SU-DHL-6 (cell line): ENCODE results near the gene ZNF184.
A peak's percentile ranks its signal among the peaks of the same experiment; 100 is the strongest.

Source experiments
- H2AFZ ChIP-seq: fragments of 200-600 bp; sonication (generic); 2 replicates; pipeline ENCODE4 v1.6.1; 2014; ENCODE audit warnings: low read depth, mild to moderate bottlenecking, moderate library complexity, mixed read lengths, antibody characterized with exemption, low read length; ENCODE audit not compliant: severe bottlenecking
- H3F3A ChIP-seq: fragments of 200-600 bp; shearing (Covaris generic); 2 replicates; pipeline ENCODE4 v1.6.0; 2016; ENCODE audit warnings: antibody characterized with exemption, mild to moderate bottlenecking; ENCODE audit not compliant: insufficient read depth
- H3K27ac ChIP-seq: fragments of 200-600 bp; sonication (generic); 2 replicates; pipeline ENCODE4 v1.5.1; 2016; ENCODE audit warnings: low read depth, mild to moderate bottlenecking, low read length, moderate library complexity, mixed read lengths
- H3K27me3 ChIP-seq: fragments of 200-600 bp; sonication (generic), shearing (Covaris generic); 2 replicates; pipeline ENCODE4 v1.6.0; 2014; ENCODE audit warnings: mild to moderate bottlenecking, low read length
- H3K36me3 ChIP-seq: fragments of 200-600 bp; sonication (generic); 2 replicates; pipeline ENCODE4 v1.6.1; 2014; ENCODE audit warnings: mild to moderate bottlenecking, low read length, mixed read lengths
- H3K4me2 ChIP-seq: fragments of 300-600, 200-600 bp; shearing (Covaris generic), sonication (generic); 2 replicates; pipeline ENCODE4 v1.6.0; 2014; ENCODE audit warnings: low read length, low read depth, mild to moderate bottlenecking; ENCODE audit not compliant: poor library complexity, severe bottlenecking
- H3K4me3 ChIP-seq: fragments of 200-600 bp; sonication (generic); 2 replicates; pipeline ENCODE4 v1.5.1; 2014; ENCODE audit warnings: antibody characterized with exemption, low read length, mild to moderate bottlenecking, mixed read lengths; ENCODE audit not compliant: insufficient read depth, poor library complexity, severe bottlenecking
- H3K79me2 ChIP-seq: fragments of 200-600 bp; sonication (generic); 2 replicates; pipeline ENCODE4 v1.6.1; 2014; ENCODE audit warnings: mild to moderate bottlenecking, low read length, moderate library complexity; ENCODE audit not compliant: insufficient read depth
- H3K9ac ChIP-seq: fragments of 200-600 bp; sonication (generic); 2 replicates; pipeline ENCODE4 v1.7.0; 2014; ENCODE audit warnings: mild to moderate bottlenecking, low read length
- H3K9me2 ChIP-seq: fragments of 200-600 bp; sonication (generic); replicated peaks from 2 replicates; pipeline ENCODE4 v1.6.1; 2014; ENCODE audit warnings: low read length; ENCODE audit not compliant: insufficient read depth
- H3K9me3 ChIP-seq: fragments of 200-600 bp; sonication (generic); 2 replicates; pipeline ENCODE4 v1.6.1; 2014; ENCODE audit warnings: low read length, mixed read lengths; ENCODE audit not compliant: insufficient read depth
- H4K20me1 ChIP-seq: fragments of 200-600 bp; sonication (generic); 2 replicates; pipeline ENCODE4 v1.6.1; 2014; ENCODE audit warnings: low read depth, mild to moderate bottlenecking, antibody characterized with exemption, low read length, moderate library complexity, mixed read lengths
- EZH2phosphoT487 ChIP-seq: fragments of 200-600 bp; sonication (generic), shearing (Covaris generic); conservative IDR thresholded peaks from 2 replicates; pipeline ENCODE4 v1.6.1; 2018; ENCODE audit warnings: mild to moderate bottlenecking, antibody characterized with exemption, low read length, moderate library complexity, mixed read lengths
- TF ChIP-seq, protein P1 (sequence below): fragments of 200-600 bp; sonication (generic); IDR thresholded peaks from one replicate; pipeline ENCODE4 v1.5.1; 2017; ENCODE audit warnings: antibody characterized with exemption, mild to moderate bottlenecking, low read length, moderate library complexity; ENCODE audit not compliant: insufficient read depth, poor library complexity, severe bottlenecking

ZNF184 gene

DNA sequence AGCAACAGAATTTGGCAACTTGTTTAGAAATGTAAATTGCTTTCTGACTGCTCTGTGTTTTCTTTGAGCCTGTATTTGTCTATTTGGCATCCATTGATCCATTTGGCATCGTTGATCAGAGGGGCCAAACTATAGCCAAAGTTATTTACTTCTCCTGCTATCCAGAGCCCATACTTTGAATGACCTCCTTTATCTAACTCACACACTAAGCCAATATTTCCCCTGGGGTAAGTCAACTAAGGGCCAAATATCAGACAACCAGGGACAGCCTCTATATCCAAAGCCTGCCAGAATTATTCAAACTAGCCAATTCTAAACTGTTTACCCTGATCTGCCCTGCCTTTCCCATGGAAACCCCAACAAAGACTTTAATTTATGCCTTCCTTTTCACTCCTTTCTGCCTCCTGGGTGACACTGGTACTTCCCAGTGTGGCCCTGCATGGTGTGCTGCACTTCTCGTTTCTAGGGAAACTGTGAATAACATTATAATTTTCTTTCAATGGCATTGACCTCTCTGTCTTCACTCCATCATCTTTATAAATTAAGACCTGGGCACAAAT, 19.8 kb upstream of the ZNF184 start:
- no peak overlapping the region for H3K4me2 ChIP-seq
- no peak overlapping the region for H3K9ac ChIP-seq
- no peaks in the 10 kb centered on the region for H3K79me2 ChIP-seq
- no peaks in the 10 kb centered on the region for H3K9me2 ChIP-seq
- H4K20me1 ChIP-seq = no peaks in the 10 kb centered on the region
- H3K36me3 ChIP-seq = no peaks in the 10 kb centered on the region
- no peaks in the 10 kb centered on the region for H3K9me3 ChIP-seq
- no peaks in the 10 kb centered on the region for H3F3A ChIP-seq
- no peaks in the 10 kb centered on the region for H3K27me3 ChIP-seq
- H3K4me3 ChIP-seq = no peak overlapping the region
- no peak overlapping the region for H3K27ac ChIP-seq
- no peak overlapping the region for H2AFZ ChIP-seq
- TF ChIP-seq, protein P1, sequence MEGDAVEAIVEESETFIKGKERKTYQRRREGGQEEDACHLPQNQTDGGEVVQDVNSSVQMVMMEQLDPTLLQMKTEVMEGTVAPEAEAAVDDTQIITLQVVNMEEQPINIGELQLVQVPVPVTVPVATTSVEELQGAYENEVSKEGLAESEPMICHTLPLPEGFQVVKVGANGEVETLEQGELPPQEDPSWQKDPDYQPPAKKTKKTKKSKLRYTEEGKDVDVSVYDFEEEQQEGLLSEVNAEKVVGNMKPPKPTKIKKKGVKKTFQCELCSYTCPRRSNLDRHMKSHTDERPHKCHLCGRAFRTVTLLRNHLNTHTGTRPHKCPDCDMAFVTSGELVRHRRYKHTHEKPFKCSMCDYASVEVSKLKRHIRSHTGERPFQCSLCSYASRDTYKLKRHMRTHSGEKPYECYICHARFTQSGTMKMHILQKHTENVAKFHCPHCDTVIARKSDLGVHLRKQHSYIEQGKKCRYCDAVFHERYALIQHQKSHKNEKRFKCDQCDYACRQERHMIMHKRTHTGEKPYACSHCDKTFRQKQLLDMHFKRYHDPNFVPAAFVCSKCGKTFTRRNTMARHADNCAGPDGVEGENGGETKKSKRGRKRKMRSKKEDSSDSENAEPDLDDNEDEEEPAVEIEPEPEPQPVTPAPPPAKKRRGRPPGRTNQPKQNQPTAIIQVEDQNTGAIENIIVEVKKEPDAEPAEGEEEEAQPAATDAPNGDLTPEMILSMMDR = no peak
- no peak for TF ChIP-seq EZH2phosphoT487

DNA sequence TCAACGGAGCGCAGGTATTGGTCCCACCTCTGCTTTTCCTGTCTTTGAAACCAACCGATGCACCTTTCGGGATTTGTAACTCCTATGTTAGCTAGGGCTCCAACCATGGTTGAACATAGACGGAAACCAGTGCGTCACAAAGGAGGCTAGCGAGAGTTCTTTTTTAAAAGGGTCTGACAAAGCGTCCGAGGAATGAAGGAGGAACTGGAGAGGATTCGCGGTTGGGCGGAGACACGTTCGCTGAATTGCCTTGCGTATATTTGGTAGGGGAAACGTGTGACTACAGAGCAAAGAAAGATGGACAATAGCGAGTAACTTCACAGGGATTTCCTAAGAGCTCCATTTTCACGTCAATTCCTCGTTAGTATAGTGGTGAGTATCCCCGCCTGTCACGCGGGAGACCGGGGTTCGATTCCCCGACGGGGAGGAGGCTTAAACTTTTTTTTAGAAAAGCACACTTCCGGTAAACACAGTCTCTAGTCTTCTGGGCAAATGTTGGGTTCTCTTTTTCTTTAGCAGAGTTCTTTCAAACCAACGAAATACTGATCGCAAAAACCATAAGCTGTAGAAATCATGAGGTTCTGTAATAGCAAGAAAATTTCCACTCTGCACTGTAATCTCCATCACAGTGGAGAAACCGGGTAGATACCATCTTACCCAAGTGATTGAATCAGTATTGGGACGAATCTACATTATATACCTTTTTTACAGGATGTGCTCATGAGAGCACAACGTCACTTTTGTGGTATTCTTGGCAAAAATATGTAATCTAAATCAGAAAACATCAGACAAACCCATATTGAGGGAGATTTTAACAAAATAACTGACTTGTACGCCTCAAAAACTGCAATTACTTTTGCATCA, 6.6 kb upstream of the ZNF184 start:
- Histone ChIP-seq H3K36me3 (no peaks in the 10 kb centered on the region), H3K4me2 (peak overlapping the region; percentile 76), H3K9ac (peak overlapping the region; percentile 64), H3F3A (peaks cover 43% of the 10 kb centered on the region), H3K79me2 (no peaks in the 10 kb centered on the region), H2AFZ (peak overlapping the region; percentile 93), H4K20me1 (no peaks in the 10 kb centered on the region), H3K27ac (peak overlapping the region; percentile 64), H3K4me3 (peak overlapping the region; percentile 71), H3K27me3 (no peaks in the 10 kb centered on the region), H3K9me3 (no peaks in the 10 kb centered on the region), H3K9me2 (no peaks in the 10 kb centered on the region)
- TF ChIP-seq, protein P1 = no peak
- TF ChIP-seq EZH2phosphoT487 = no peak

DNA sequence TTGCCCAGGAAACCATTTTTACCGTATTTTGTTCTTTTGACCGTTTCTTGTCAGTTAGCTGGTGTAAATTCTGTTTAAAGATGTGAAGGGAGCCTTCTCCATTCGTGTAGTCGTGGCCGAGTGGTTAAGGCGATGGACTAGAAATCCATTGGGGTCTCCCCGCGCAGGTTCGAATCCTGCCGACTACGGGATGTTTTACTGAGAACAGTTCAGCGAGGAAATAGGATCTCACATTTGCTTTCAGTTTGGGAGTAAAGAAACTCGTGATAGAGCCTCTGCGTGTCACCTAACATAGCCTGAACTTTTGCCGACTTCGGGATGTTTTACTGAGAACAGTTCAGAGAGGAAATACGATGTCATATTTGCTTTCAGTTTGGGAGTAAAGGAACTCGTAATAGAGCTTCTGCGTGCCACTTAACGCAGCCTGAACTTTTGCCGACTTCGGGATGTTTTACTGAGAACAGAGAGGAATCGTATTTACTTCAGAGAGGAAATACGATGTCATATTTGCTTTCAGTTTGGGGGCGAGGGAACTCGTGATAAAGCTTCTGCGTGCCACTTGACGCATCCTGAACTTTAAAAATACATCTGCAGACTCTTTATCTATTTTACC, 5.9 kb upstream of the ZNF184 start:
- Histone ChIP-seq H4K20me1 (no peaks in the 10 kb centered on the region), H3K4me2 (peak overlapping the region; percentile 76), H3K27ac (peak overlapping the region; percentile 64), H3F3A (peaks cover 48% of the 10 kb centered on the region), H3K79me2 (no peaks in the 10 kb centered on the region), H3K36me3 (no peaks in the 10 kb centered on the region), H3K9me2 (no peaks in the 10 kb centered on the region), H3K9me3 (no peaks in the 10 kb centered on the region), H3K4me3 (peak overlapping the region; percentile 71), H3K9ac (peak overlapping the region; percentile 64), H2AFZ (peak overlapping the region; percentile 93), H3K27me3 (no peaks in the 10 kb centered on the region)
- TF ChIP-seq EZH2phosphoT487 = no peak
- TF ChIP-seq, protein P1 = no peak
